ENCODE results near the gene STH.

The STH gene

GRCh38 chr17:45980855-45981254 lies 18.2 kb upstream of the STH start:
- H3K27ac ChIP-seq: no peak overlapping the region
- no peak for TF ChIP-seq CTCF (conservative IDR thresholded peaks at IDR 0.05)

DNA sequence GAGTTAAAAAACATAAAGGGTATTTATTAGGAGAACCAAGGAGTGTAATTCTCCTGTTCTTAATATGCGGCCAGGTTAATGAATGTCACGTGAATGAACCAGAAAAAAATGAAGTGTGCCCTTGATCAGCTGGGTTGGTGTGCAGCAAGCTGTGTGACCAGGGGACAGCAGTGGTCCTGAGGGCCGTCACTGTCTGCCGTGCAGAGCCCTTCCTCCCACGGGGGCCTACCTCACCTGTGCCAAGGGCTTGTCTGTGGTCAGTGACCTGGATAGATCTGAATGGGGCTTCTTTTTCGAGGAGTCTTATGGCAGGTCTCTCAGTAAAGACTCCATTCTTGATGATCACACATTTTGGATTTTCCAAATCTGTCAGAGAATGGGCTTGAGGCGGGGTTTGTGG lies 17.7 kb upstream of the STH start:
- TF ChIP-seq CTCF (conservative IDR thresholded peaks at IDR 0.05): no peak
- H3K27ac ChIP-seq: no peak overlapping the region

GRCh38 chr17:45982791-45983613 lies 16.0 kb upstream of the STH start:
- no peak overlapping the region for H3K27ac ChIP-seq

GRCh38 chr17:45983614-45984310 lies 15.3 kb upstream of the STH start:
- H3K27ac ChIP-seq: no peak overlapping the region
- TF ChIP-seq CTCF (conservative IDR thresholded peaks at IDR 0.05): no peak

More at GRCh38 chr17:45982791-45983613, 16.0 kb upstream of the STH start:
- TF ChIP-seq CTCF (conservative IDR thresholded peaks at IDR 0.05): no peak

GRCh38 chr17:45984368-45984767 lies 14.7 kb upstream of the STH start:
- no peak for TF ChIP-seq CTCF (conservative IDR thresholded peaks at IDR 0.05)
- no peak overlapping the region for H3K27ac ChIP-seq

- TF ChIP-seq CTCF (conservative IDR thresholded peaks at IDR 0.05): no peak
- no peak overlapping the region for H3K27ac ChIP-seq
Measured at GRCh38 chr17:45985447-45985846, 13.6 kb upstream of the STH start.

DNA sequence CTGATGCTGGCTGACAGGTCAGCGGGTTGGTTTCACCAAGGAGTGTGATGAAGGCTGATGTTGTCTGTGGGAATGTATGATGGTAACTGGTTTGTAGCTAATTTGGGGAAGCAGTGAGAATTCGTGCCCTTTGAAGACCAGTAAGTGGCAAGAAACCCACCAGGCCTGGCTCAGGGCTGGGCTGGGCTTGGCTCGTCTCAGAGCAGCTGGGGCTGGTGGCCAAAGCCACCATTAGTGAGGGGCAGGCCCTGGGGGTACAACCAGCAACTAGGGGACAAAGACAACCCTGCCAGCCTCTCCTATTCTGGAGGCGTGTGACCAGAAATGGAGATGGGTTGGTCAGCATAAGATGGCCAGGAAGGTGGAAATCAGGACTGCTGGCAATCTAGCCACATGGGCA lies 13.0 kb upstream of the STH start:
- TF ChIP-seq CTCF (conservative IDR thresholded peaks at IDR 0.05): no peak
- H3K27ac ChIP-seq: no peak overlapping the region
